GM12892 (cell line): ENCODE results near the gene LBX2.
"Not testable (repeated sequence)": the region's sequence is repeated elsewhere in the genome, so short reads cannot be mapped to it uniquely, and the experiment has no call there.

ENCODE experiments used
- DNase-seq: peaks from one replicate; pipeline ENCODE4 v3.0.0; 2011; ENCODE audit not compliant: insufficient read length
- FAIRE-seq: peaks from 2 replicates; lab custom pipeline; 2011; peaks lifted over from hg19 to GRCh38; lab: Jason Lieb, UNC
- POLR2A ChIP-seq: IDR thresholded peaks from 2 replicates; pipeline ENCODE4 v1.6.1; 2011; ENCODE audit warnings: low read depth, low read length, control low read depth
- POLR2AphosphoS5 ChIP-seq: IDR thresholded peaks from 2 replicates; pipeline ENCODE4 v1.6.1; 2011; ENCODE audit warnings: low read depth, low read length, control low read depth
- TAF1 ChIP-seq: IDR thresholded peaks from 2 replicates; pipeline ENCODE4 v1.6.1; 2011; ENCODE audit warnings: low read depth, mild to moderate bottlenecking, control low read depth, low read length, borderline replicate concordance

The LBX2 gene

DNA sequence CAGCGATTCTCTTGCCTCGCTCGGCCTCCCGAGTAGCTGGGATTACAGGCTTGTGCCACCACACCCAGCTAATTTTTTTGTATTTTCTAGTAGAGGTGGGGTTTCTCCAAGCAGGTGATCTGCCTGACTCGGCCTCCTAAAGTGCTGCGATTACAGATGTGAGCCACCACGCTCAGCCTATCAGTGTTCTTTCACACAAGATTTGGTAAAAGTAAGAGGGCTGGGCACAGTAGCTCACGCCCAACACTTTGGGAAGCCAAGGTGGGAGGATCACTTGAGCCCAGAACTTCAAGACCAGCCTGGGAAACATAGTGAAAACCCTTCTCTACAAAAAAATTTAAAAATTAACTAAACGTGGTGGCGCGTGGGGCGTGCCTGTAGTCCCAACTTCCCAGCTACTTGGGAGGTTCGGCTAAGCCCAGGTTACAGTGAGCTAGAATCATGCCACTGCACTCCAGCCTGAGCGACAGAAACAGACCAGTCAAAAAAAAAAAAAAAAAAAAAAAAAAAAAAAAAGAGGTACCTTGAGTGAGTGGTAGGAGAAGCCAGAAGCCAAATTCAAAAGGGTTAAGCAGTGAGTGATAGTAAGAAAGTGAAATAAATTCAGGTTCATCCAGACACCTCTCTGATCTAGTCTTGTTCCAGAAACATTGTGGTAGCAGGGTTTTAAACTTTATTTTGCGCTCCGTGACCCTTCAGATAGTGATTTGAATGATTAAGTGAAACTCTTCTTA lies 27.9 kb downstream of the LBX2 start:
- TF ChIP-seq POLR2AphosphoS5, result no peak
- no peak for TF ChIP-seq TAF1
- TF ChIP-seq POLR2A, result no peak
- no peak for DNase-seq
- no peak for FAIRE-seq

DNA sequence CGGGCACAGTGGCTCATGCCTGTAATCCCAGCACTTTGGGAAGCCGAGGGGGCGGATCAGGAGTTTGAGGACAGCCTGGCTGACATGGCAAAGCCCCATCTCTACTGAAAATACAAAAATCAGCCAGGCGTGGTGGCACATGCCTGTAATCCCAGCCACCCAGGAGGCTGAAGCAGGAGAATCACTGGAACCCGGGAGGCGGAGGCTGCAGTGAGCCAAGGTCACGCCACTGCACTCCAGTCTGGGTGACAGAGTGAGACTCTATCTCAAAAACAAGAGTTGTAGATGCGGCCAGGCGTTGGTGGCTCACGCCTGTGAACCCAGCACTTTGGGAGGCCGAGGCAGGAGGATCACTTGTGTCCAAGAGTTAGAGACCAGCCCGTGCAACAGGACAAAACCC lies 28.7 kb downstream of the LBX2 start:
- DNase-seq, FAIRE-seq: not testable (repeated sequence)

DNA sequence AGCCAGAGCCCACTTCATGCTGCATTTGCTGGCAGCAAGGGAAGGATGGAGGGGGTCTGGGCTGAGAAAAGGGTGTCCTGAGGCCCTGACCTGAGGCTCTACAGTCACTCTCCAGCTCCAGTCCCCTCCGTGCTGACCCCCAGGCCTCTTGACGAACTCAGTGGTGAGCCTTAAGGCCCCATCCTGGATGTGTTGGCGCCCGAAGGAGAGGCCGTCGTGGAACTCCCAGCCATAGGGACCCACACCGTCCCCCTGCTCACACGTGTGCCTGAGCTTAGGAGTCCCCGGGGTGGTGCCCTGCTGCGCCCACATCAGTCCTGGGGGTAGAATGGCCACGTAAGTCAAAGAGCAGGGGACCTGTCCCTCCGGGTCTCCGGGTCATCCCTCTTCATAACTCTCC lies 35.0 kb downstream of the LBX2 start:
- no peak for DNase-seq
- FAIRE-seq, result no peak

DNA sequence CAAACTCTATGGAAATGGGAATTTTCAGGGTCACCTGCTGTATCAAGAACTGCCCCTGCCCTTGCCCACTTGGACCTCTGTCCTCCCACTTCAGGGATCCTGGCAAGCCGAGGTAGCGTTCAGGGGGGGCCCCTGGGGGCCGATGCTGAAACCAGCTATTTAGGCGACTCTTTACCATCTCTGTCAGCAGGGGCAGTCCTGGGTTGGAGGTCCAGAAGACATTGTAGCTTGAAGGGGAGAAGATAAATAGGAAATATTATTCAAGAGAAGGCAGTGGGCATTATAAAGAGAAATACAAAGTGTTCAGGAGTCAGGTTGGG lies 36.7 kb downstream of the LBX2 start:
- no peak for TF ChIP-seq POLR2AphosphoS5
- no peak for TF ChIP-seq TAF1
- DNase-seq, result no peak
- FAIRE-seq, result no peak

More for the DNA sequence above, 35.0 kb downstream of the LBX2 start:
- no peak for TF ChIP-seq POLR2AphosphoS5
- no peak for TF ChIP-seq POLR2A
- TF ChIP-seq TAF1, result no peak

DNA sequence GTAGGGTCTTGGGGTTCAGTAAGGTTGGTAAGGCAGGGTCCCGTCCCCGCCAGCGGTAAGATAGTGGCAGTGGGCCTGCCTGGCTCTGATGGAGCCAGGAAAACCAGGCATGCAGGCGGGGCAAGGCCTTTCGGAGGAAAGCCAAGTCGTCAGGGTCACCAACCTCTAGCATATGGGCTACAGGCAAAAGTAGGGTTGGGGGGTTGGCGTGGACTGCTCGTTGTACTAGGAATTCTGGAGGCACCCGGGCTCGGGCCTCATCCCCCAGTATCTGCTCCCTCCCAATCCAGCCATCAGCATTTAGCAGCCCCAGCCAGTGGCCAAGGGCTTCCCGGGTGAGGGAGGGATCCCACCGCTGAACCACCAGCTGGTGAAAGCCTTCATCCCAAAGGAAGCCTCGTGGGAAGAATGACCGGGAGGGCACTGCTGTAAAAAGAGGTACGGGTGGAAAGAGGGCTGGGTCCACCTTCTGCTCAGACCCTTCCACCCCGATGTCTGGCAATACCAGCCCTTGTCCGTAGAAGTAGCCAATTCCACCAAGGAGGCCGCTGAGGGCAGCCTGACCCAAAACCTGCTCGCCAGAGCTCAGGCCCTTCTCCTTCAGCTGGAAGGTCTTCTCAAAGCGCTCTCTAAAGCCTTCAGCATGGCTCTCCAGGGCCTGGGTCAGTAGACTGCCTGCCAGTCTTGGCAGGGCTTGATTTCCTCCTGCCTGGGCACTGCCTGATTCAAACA lies 37.2 kb downstream of the LBX2 start:
- no peak for TF ChIP-seq POLR2AphosphoS5
- TF ChIP-seq POLR2A, result no peak
- TF ChIP-seq TAF1, result no peak
- FAIRE-seq (no peak), DNase-seq (no peak)

DNA sequence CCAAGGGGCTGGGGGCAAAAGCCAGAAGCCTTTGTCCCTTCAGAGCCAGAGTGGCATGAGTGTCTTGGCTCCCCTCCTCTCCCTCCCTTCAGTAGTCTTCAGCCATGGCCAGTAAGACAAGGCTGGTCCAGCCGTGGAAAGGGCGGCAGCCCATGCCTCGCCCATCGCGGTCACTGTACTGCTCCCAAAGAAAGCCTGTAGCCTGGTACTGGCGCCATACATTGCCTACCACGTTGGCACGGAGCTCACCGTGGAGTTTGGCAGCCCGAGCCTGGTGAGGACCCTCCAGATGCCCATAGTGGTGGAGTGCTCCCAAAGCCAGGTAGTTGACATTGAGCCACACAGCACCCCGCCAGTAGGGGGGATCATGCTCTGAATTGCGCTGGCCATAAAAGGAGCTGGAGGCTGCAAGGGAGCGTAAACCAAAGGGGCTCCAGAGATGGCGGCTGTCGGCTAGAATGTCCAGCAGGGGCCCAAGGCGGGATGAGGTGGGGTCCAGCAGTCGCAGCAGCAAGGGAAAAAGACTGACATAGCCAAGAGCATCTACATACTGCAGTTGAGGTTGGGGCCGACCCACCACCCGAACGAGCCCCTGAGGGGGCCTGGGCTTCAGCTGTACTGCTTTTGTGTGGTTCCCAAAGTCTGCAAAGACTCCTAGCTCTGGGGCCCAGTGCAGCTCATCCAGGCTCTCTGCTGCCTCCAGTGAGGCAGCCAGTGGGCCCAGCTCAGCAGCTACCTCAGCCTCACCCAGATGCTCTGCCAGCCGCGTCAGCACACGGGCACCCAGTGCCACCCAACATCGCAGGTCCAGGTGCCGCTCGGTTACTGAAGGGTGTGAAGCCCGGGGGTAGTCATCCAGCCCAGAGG lies 38.0 kb downstream of the LBX2 start:
- FAIRE-seq (no peak), DNase-seq (no peak)
- TF ChIP-seq TAF1 (no peak), POLR2A (0 out of 2 replicates have a peak, but pooled peaks have one; percentile 19), POLR2AphosphoS5 (no peak)

DNA sequence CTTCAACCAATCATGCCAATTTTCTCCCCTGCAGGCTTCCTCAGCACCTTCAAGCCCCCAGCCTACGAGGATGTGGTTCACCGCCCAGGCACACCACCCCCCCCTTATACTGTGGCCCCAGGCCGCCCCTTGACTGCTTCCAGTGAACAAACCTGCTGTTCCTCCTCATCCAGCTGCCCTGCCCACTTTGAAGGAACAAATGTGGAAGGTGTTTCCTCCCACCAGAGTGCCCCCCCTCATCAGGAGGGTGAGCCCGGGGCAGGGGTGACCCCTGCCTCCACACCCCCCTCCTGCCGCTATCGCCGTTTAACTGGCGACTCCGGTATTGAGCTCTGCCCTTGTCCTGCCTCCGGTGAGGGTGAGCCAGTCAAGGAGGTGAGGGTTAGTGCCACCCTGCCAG lies 39.2 kb downstream of the LBX2 start:
- DNase-seq, FAIRE-seq: not testable (repeated sequence)

DNA sequence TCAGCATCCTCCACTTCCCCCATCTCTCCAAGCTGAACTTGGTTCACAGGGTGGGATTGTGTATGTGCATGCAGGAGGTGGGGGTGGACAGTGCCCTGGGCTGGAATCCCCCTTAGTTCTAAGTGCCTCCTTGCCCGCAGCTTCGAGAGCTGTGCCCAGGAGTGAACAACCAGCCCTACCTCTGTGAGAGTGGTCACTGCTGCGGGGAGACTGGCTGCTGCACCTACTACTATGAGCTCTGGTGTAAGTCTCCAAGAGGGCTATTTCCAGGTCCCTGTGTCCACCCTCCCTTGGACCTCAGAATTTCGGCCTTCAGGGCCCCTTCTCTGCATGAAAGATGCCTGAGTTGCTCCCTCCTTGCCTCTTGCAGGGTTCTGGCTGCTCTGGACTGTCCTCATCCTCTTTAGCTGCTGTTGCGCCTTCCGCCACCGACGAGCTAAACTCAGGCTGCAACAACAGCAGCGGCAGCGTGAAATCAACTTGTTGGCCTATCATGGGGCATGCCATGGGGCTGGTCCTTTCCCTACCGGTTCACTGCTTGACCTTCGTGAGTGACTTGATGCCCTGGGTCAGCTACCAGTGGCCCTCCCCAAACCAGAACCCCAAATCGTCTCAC lies 39.8 kb downstream of the LBX2 start:
- not testable (repeated sequence) for DNase-seq, FAIRE-seq

DNA sequence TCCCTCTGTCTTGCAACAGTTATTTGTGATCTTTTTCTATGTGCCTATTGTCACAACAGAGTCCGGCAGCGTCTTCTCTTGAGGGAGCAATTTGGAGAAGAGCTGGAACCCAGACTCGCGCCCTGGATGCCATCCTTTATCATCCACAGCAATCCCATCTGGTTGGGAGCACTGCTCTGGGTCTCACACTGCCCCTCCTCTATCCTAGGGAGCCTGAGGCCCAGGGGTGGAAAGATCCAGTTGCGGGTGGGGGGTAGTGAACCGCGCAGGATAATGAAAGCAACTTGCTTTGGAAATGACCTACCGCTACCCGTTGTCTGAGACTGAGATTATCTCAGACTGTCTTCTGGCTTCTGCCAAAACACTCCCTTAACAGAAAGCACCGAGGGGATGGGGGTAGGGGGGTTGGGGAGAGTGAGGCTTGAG lies 40.5 kb downstream of the LBX2 start:
- FAIRE-seq (no peak), DNase-seq (no peak)
- TF ChIP-seq POLR2A (no peak), POLR2AphosphoS5 (no peak), TAF1 (no peak)

DNA sequence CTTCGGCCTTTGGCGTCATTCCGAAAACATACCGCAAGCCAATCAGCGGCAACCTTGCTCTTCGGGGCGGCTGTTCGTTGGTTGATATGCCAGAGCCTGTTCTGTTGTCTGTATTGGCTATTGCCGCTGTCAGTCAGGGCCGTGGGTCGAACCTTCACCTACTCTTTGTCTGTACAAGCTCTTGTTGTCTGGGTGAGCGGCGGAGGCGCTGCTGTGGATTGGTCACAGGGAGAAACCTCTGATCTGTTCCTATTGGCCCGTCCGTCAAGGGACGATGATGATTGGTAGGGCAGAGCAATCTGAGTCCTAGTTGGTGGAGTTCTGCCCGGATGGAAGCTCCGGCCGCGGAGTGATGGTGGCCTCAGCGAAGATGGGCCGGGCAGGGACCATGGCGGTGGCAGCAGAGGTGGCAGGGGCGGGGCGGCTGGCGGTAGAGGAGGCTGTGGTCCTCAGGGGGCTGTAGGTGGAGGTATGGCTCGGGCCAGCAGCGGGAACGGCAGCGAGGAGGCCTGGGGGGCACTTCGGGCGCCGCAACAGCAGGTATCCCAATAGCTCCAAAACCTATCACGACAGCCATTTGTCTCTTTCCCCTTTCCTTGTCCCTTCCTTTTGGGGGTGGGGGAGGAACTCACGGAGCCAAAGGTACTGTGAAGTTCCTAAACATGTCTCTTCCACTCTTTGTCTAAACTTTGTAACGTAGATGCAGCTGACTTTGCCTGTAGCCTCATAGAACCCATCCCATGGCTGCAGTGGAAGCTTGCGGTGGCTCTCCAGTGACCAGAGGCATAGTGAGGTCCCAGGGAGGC lies 41.1 kb downstream of the LBX2 start, which contains the start of gene WBP1:
WBP1 (plus strand) TSS at position 307 of the 806 bp plus-strand sequence; CDS start at position 472, 165 bp downstream.
- peak; percentile 88 for DNase-seq
- peak; percentile 97 for FAIRE-seq
- TF ChIP-seq POLR2A (peak; percentile 49; the same call in 1 of the 2 replicates), POLR2AphosphoS5 (0 out of 2 replicates have a peak, but pooled peaks have one; percentile 33), TAF1 (0 out of 2 replicates have a peak, but pooled peaks have one; percentile 47)

DNA sequence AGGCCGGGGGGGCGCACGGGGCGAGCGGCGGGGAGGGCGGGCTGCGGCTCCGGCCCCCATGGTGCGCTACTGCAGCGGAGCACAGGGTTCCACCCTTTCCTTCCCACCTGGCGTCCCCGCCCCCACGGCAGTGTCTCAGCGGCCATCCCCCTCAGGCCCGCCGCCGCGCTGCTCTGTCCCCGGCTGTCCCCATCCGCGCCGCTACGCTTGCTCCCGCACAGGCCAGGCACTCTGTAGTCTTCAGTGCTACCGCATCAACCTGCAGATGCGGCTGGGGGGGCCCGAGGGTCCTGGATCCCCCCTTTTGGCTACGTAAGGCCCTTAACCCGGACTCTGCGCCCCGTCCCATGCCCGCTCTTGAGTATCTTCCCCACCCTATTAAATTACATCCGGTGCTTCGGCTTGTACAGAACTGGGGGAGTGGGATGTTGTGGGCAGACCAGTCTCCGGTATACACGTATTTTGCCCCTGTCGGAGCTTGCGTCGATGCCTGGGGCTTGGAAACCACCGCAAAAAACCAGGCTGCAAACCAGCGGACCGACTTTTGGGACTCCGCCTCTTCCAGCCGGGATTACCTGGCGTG lies 41.8 kb downstream of the LBX2 start:
- peak; percentile 75 for TF ChIP-seq POLR2A
- no peak for TF ChIP-seq TAF1
- TF ChIP-seq POLR2AphosphoS5, result no peak; the same call in 1 of the 2 replicates
- peak; percentile 55 for DNase-seq
- FAIRE-seq, result peak; percentile 89
